Endothelial cell of umbilical vein (primary cell): ENCODE results near the gene UBC.

Experiments used
- EZH2 ChIP-seq: IDR thresholded peaks from 2 replicates; pipeline ENCODE4 v1.6.1; 2012; ENCODE audit warnings: borderline replicate concordance, low read depth, mild to moderate bottlenecking, moderate library complexity, low read length, inconsistent platforms; ENCODE audit not compliant: severe bottlenecking
- POLR2A ChIP-seq: IDR thresholded peaks from 2 replicates; pipeline ENCODE4 v1.6.1; 2012; ENCODE audit warnings: low read depth, mild to moderate bottlenecking, control low read depth, low read length
- POLR2AphosphoS5 ChIP-seq: IDR thresholded peaks from 2 replicates; pipeline ENCODE4 v1.6.1; 2012; ENCODE audit warnings: low read depth, mild to moderate bottlenecking, control low read depth, low read length, moderate library complexity; ENCODE audit not compliant: insufficient read depth
- TF ChIP-seq, protein P1 (sequence below), 2 donors: IDR thresholded peaks; 1 replicate in 1 of 2; 2 replicates in 1 of 2; pipeline ENCODE4 v1.5.1; 2011; ENCODE audit warnings: low read length in 2 of 2, mild to moderate bottlenecking in 2 of 2, moderate library complexity in 2 of 2, control low read depth in 1 of 2, inconsistent platforms in 1 of 2, low read depth in 1 of 2; ENCODE audit not compliant: insufficient read depth in 1 of 2; ENCODE audit errors: extremely low read depth in 1 of 2
- TF ChIP-seq, protein P2 (sequence below): IDR thresholded peaks from 2 replicates; pipeline ENCODE4 v1.6.1; 2011; ENCODE audit not compliant: insufficient read depth, insufficient read length

DNA sequence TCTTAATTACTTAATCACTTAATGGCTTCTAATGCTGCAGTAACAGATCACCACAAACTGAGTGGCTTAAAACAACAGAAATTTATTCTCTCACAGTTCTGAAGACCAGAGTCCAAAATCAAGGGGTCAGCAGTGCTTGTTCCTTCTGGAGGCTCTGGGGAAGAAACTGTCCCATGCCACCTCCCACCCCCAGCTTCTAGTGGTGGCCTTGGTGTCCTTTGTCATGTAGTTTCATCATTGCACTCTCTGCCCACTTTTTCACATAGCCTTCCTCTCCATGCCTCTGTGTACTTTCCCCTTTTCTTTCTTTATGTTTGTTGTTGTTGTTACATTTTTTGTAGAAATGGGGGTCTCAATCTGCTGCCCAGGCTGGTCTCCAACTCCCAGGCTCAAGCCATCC lies 16.1 kb upstream of the UBC start:
- TF ChIP-seq, protein P1, sequence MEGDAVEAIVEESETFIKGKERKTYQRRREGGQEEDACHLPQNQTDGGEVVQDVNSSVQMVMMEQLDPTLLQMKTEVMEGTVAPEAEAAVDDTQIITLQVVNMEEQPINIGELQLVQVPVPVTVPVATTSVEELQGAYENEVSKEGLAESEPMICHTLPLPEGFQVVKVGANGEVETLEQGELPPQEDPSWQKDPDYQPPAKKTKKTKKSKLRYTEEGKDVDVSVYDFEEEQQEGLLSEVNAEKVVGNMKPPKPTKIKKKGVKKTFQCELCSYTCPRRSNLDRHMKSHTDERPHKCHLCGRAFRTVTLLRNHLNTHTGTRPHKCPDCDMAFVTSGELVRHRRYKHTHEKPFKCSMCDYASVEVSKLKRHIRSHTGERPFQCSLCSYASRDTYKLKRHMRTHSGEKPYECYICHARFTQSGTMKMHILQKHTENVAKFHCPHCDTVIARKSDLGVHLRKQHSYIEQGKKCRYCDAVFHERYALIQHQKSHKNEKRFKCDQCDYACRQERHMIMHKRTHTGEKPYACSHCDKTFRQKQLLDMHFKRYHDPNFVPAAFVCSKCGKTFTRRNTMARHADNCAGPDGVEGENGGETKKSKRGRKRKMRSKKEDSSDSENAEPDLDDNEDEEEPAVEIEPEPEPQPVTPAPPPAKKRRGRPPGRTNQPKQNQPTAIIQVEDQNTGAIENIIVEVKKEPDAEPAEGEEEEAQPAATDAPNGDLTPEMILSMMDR (IDR thresholded peaks at IDR 0.05; ENCODE audit: extremely low read depth in 1 of 2, insufficient read depth in 1 of 2, low read depth in 1 of 2, low read length in 2 of 2): no peak
- TF ChIP-seq, protein P2, sequence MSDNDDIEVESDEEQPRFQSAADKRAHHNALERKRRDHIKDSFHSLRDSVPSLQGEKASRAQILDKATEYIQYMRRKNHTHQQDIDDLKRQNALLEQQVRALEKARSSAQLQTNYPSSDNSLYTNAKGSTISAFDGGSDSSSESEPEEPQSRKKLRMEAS: no peak
- TF ChIP-seq POLR2AphosphoS5: no peak
- TF ChIP-seq EZH2: no peak
- no peak for TF ChIP-seq POLR2A
